ENCODE measurements around the gene AP4M1. TPM values are rescaled to one million over a fixed set of nuclear protein-coding genes. Genes with fewer than 3 reads are reported as not detected.

AP4M1 gene
- total and polyA plus RNA-seq, 4 experiments from 2014 or later: 3.2 to 14.9 (median 8.2) TPM

DNA sequence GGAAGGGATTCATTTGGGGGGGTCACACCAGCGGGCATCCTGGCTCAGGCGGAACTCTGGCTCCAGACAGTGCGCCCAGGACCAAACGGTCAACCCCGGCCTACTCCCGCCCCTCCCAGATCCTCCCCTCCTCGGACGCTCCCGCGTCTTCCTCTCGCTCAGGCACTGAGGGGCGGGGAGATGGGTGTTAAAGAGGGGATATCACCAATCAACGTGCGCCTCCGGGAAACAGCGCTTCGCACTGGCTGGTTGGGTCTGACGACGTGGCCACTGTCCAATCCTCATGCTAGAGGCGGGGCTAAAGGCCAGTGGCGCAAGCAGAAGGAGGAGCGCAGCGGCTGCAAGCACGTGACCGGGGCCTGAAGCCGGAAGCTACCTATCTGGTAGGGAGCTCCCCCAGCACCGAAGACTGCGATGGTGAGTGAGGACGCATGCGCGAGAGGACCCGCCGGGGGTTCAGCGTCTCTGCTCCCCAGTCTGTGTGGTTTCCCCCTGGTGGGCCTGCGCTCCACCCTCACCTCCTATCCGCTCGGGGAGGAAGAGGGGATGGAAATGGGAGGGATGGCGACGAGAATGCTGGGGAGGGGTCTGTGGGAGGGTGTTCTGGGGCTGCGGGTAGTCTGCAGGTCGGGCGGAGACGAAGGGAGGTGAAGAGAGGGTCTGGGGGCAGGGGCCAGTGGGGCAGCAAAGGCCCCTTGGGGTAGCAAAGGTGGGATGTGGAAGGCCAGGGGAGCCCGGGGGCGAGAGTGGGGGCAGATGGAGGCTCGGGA is 47.3 kb downstream of the AP4M1 start, which contains the start of gene LAMTOR4:
TSS of gene LAMTOR4 (plus strand) at position 360 of the 770 bp plus-strand sequence. CDS start at position 415, 55 bp downstream.
- peak within 1 kb of the TSS; percentile 88 to 99 (median 94) for H3K4me3 Mint-ChIP-seq
- no peaks in the 10 kb centered on the region for H3K27me3 Mint-ChIP-seq
- no peaks in the 10 kb centered on the region for H3K27me3 ChIP-seq (ENCODE audit: insufficient read depth, low read length)
- peak; percentile 94 to 99 (median 99) for DNase-seq
- H3K4me1 Mint-ChIP-seq: peaks cover 18 to 45% (median 31%) of the 10 kb centered on the region in 4 donors
- ChIA-PET CTCF (ENCODE audit: partially characterized antibody) (interaction anchor here (0.6 to 3.1 kb wide), 10 partner anchors 9 to 69 kb away, joined by 3 to 22 read pairs (median 5); partner anchors contain the start of gene TRAPPC14), POLR2A (ENCODE audit: partially characterized antibody) (interaction anchor here (0.6 to 6.5 kb wide), 26 partner anchors 8 to 287 kb away, joined by 3 to 95 read pairs (median 4); partner anchors contain the start of genes AP4M1, GAL3ST4, GPC2 and MBLAC1)
- peaks cover 16% of the 10 kb centered on the region for H3K36me3 ChIP-seq (ENCODE audit: insufficient read depth, low read length)
- peak within 1 kb of the TSS; percentile 83 to 93 for H3K4me3 ChIP-seq (ENCODE audit: low read length in 2 of 2)
- H3K4me1 ChIP-seq (ENCODE audit: insufficient read depth, low read length): peaks cover 45% of the 10 kb centered on the region
- peak within 1 kb of the TSS; percentile 95 to 99 (median 97) for H3K27ac Mint-ChIP-seq
- peaks cover 13 to 28% of the 10 kb centered on the region in 2 donors for H3K36me3 Mint-ChIP-seq
- peak within 1 kb of the TSS; percentile 92 for H3K27ac ChIP-seq (ENCODE audit: low read depth, low read length)
- H3K9me3 ChIP-seq (ENCODE audit: control insufficient read depth in 1 of 2, low read length in 2 of 2): no peaks in the 10 kb centered on the region
- peaks cover 0 to 6% (median 0%) of the 10 kb centered on the region in 8 donors for H3K9me3 Mint-ChIP-seq
- intact Hi-C loops (cut with micrococcal nuclease): loop anchor here (1.0 to 2.0 kb wide), 7 partner anchors 10 to 280 kb away; partner anchors contain the start of genes GPC2, STAG3, TRAPPC14 and ZCWPW1

DNA sequence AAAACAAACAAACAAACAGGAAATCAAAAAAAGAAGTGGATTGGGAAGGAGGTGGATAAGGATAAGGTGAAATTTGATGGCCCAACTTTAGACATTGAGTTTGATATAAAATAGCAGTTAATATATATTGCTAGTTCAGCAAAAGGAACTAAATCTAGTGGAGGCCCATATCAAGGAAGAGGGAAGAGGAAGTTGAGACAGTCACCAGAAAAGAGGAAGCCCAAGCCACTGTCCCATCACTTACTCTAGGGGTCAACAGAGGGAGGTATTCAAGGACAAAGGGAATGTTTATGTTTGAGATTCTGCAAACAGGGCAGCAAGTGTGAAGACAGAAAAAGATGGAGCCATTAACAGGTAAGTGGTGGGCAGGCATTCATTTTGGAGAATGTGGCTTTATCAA is 51.0 kb downstream of the AP4M1 start:
- Mint-ChIP-seq H3K27ac (peak overlapping the region in 6 of 7 donors; percentile 37 to 86 (median 79)), H3K36me3 (peaks cover 14 to 53% of the 10 kb centered on the region in 2 donors), H3K4me3 (peak overlapping the region in 1 of 8 donors; percentile 29), H3K4me1 (peaks cover 28 to 72% (median 51%) of the 10 kb centered on the region in 4 donors), H3K27me3 (no peaks in the 10 kb centered on the region), H3K9me3 (peaks cover 0 to 6% (median 0%) of the 10 kb centered on the region in 8 donors)
- no peak for DNase-seq
- Histone ChIP-seq H3K4me3 (ENCODE audit: low read length in 2 of 2) (no peak overlapping the region), H3K9me3 (ENCODE audit: control insufficient read depth in 1 of 2, low read length in 2 of 2) (no peaks in the 10 kb centered on the region), H3K36me3 (ENCODE audit: insufficient read depth, low read length) (peaks cover 36% of the 10 kb centered on the region), H3K27me3 (ENCODE audit: insufficient read depth, low read length) (no peaks in the 10 kb centered on the region), H3K4me1 (ENCODE audit: insufficient read depth, low read length) (peaks cover 69% of the 10 kb centered on the region), H3K27ac (ENCODE audit: low read depth, low read length) (no peak overlapping the region)
- intact Hi-C loops (cut with micrococcal nuclease): no loop called here
- ChIA-PET CTCF (ENCODE audit: partially characterized antibody) (no interaction called here), POLR2A (ENCODE audit: partially characterized antibody) (interaction anchor here (6.5 kb wide), 1 partner anchor 13 kb away, joined by 95 read pairs; the partner anchor contains the start of gene GAL3ST4)

DNA sequence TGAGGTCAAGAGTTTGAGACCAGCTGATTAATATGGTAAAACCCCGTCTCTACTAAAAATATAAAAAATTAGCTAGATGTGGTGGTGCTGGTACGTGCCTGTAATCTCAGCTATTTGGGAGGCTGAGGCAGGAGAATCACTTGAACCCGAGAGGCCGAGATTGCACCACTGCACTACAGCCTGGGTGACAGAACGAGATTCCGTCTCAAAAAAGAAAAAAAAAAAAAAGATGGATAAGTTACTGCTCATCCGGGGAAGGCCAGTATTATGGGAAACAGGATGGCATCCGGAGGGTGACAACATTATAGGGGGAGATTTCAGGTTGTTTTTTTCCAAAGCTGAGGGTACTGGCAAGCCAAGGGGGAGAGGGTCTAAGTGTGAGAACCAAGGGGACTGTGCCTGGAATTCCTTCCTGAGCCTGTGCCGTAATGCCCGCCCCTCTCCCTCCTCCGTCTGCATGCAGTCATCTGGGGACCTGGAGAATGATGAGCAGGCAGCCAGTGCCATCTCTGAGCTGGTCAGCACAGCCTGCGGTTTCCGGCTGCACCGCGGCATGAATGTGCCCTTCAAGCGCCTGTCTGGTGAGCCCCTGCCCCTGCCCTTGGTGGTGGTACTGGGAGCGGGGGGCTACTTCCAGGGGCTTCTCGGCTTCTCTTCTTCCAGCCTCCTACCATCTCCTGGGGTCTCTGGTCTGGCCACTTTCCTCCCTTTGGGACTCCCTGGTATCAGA is 51.7 kb downstream of the AP4M1 start:
- Histone ChIP-seq H3K27ac (ENCODE audit: low read depth, low read length) (no peak overlapping the region), H3K9me3 (ENCODE audit: control insufficient read depth in 1 of 2, low read length in 2 of 2) (no peaks in the 10 kb centered on the region), H3K4me1 (ENCODE audit: insufficient read depth, low read length) (peaks cover 70% of the 10 kb centered on the region), H3K36me3 (ENCODE audit: insufficient read depth, low read length) (peaks cover 36% of the 10 kb centered on the region), H3K4me3 (ENCODE audit: low read length in 2 of 2) (no peak overlapping the region), H3K27me3 (ENCODE audit: insufficient read depth, low read length) (no peaks in the 10 kb centered on the region)
- ChIA-PET CTCF (ENCODE audit: partially characterized antibody) (no interaction called here), POLR2A (ENCODE audit: partially characterized antibody) (interaction anchor here (6.5 kb wide), 1 partner anchor 13 kb away, joined by 95 read pairs; the partner anchor contains the start of gene GAL3ST4)
- H3K9me3 Mint-ChIP-seq: peaks cover 0 to 6% (median 0%) of the 10 kb centered on the region in 8 donors
- intact Hi-C loops (cut with micrococcal nuclease): no loop called here
- peak overlapping the region in 4 of 7 donors; percentile 61 to 84 (median 68) for H3K27ac Mint-ChIP-seq
- DNase-seq: no peak
- peak overlapping the region in 1 of 8 donors; percentile 15 for H3K4me3 Mint-ChIP-seq
- H3K4me1 Mint-ChIP-seq: peaks cover 32 to 74% (median 54%) of the 10 kb centered on the region in 4 donors
- H3K27me3 Mint-ChIP-seq: no peaks in the 10 kb centered on the region
- H3K36me3 Mint-ChIP-seq: peaks cover 17 to 57% of the 10 kb centered on the region in 2 donors

DNA sequence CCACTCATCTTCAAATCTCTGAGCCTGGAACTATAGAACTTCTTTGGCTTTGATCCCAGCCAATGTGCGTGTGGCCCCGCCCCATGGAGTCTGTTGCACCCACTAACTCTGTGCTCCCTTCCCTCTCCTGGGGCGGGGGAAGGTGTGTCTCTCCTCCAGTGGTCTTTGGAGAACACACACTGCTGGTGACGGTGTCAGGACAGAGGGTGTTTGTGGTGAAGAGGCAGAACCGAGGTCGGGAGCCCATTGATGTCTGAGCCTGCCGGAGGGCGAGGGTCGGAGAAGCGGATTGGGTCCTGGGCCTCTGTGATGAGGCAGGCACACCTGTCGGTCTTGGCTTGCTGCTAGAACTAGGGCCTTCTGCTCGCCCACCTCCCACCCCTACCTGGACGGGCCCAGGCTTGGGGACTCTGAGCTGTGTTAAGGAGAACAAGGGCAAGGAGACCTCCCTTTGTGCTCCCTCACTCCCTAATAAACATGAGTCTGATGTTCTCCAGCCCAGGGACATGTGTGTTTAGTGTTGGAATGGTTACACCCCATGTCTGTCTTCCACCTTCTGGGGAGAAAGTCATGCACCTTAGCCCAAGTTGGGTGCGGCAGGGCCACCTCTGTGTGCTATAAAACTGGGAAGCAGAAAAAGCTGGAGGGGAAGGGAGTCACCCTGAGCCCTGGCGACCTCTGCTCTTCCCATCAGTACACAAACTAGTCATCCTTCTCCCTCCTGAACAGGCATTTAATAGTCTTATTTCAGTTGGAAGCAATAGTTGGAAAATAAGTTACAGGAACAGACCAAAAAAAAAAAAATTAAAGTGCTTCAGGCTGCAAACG is 52.5 kb downstream of the AP4M1 start:
- ChIA-PET POLR2A (ENCODE audit: partially characterized antibody) (interaction anchor here (1.2 to 6.4 kb wide), 3 partner anchors 14 to 24 kb away, joined by 3 to 53 read pairs (median 4); partner anchors contain the start of genes GAL3ST4, GPC2 and STAG3), CTCF (ENCODE audit: partially characterized antibody) (no interaction called here)
- Histone ChIP-seq H3K4me1 (ENCODE audit: insufficient read depth, low read length) (peaks cover 71% of the 10 kb centered on the region), H3K36me3 (ENCODE audit: insufficient read depth, low read length) (peaks cover 36% of the 10 kb centered on the region), H3K4me3 (ENCODE audit: low read length in 2 of 2) (no peak overlapping the region), H3K27me3 (ENCODE audit: insufficient read depth, low read length) (no peaks in the 10 kb centered on the region), H3K9me3 (ENCODE audit: control insufficient read depth in 1 of 2, low read length in 2 of 2) (no peaks in the 10 kb centered on the region), H3K27ac (ENCODE audit: low read depth, low read length) (no peak overlapping the region)
- no peaks in the 10 kb centered on the region for H3K27me3 Mint-ChIP-seq
- intact Hi-C loops (cut with micrococcal nuclease): no loop called here
- H3K4me1 Mint-ChIP-seq: peaks cover 26 to 70% (median 50%) of the 10 kb centered on the region in 4 donors
- H3K36me3 Mint-ChIP-seq: peaks cover 17 to 53% of the 10 kb centered on the region in 2 donors
- peak overlapping the region in 1 of 7 donors; percentile 72 for H3K27ac Mint-ChIP-seq
- DNase-seq: no peak
- peak overlapping the region in 4 of 8 donors; percentile 3 to 29 (median 20) for H3K4me3 Mint-ChIP-seq
- no peaks in the 10 kb centered on the region for H3K9me3 Mint-ChIP-seq

DNA sequence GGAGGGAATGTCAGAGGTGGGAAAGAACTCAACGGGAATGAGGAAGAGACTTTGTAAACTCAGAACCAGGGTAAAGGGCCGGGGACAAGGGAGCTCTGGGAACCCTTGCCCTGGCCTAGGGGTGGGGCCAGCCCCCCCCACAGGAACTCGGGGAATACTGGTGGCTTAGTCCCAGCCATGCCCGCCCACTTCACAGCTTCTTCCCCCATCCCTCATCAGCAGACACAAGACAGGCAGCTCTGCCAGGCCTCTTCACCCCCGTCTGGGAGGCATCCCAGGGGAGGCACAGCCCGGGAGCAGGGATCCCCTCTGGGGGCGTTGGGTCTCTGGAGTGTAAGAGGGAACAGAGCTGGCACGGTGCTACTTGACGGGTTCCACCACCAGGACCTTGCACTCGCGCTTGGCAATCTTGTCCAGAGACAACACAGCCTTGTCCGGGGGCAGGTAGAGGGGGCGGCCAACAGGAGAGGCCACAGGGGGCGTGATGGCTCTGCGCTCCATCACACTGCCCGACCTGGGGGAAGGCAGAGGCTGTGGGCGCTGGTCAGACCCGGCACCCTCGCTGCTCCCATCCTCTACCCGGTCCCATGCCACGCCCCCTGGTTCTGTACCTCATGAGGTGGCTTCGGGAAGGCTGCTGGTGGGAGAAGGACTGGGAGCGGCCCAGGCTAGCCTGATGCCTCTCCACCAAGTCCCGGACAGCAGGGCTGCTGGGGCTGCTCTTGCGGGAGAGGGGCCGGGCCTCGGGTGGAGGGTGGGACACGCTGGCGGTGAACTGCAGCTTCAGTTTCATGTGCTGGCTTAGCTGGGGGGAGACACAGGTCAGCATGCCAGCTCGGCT is 53.4 kb downstream of the AP4M1 start:
- H3K36me3 ChIP-seq (ENCODE audit: insufficient read depth, low read length): peaks cover 36% of the 10 kb centered on the region
- POLR2A ChIA-PET (ENCODE audit: partially characterized antibody): interaction anchor here (1.2 to 6.4 kb wide), 4 partner anchors 13 to 23 kb away, joined by 3 to 53 read pairs (median 6); partner anchors contain the start of genes GAL3ST4, GPC2 and STAG3
- Mint-ChIP-seq H3K4me1 (peaks cover 29 to 73% (median 52%) of the 10 kb centered on the region in 4 donors), H3K27me3 (no peaks in the 10 kb centered on the region), H3K36me3 (peaks cover 17 to 54% of the 10 kb centered on the region in 2 donors), H3K4me3 (no peak overlapping the region), H3K27ac (peak overlapping the region in 1 of 7 donors; percentile 87), H3K9me3 (no peaks in the 10 kb centered on the region)
- no peaks in the 10 kb centered on the region for H3K27me3 ChIP-seq (ENCODE audit: insufficient read depth, low read length)
- H3K27ac ChIP-seq (ENCODE audit: low read depth, low read length): no peak overlapping the region
- intact Hi-C loops (cut with micrococcal nuclease): no loop called here
- CTCF ChIA-PET (ENCODE audit: partially characterized antibody): interaction anchor here (0.6 to 1.1 kb wide), 2 partner anchors 22 to 154 kb away, joined by 3 read pairs; no protein-coding TSS in a partner anchor
- H3K4me3 ChIP-seq (ENCODE audit: low read length in 2 of 2): no peak overlapping the region
- no peak for DNase-seq
- H3K9me3 ChIP-seq (ENCODE audit: control insufficient read depth in 1 of 2, low read length in 2 of 2): no peaks in the 10 kb centered on the region
- H3K4me1 ChIP-seq (ENCODE audit: insufficient read depth, low read length): peaks cover 68% of the 10 kb centered on the region

All from CD4-positive, alpha-beta memory T cell (primary cell).